GM11168 (cell line): Measurements from ENCODE around the gene C19orf67.

Experiments
- in situ Hi-C: fragments of 300-500 bp; cut with MboI; formaldehyde crosslinking; loops from one replicate; pipeline ENCODE4 v1.12.0; 2022; ENCODE audit warnings: low sequenced_read_pairs; ENCODE audit not compliant: unreplicated experiment

The C19orf67 gene

DNA sequence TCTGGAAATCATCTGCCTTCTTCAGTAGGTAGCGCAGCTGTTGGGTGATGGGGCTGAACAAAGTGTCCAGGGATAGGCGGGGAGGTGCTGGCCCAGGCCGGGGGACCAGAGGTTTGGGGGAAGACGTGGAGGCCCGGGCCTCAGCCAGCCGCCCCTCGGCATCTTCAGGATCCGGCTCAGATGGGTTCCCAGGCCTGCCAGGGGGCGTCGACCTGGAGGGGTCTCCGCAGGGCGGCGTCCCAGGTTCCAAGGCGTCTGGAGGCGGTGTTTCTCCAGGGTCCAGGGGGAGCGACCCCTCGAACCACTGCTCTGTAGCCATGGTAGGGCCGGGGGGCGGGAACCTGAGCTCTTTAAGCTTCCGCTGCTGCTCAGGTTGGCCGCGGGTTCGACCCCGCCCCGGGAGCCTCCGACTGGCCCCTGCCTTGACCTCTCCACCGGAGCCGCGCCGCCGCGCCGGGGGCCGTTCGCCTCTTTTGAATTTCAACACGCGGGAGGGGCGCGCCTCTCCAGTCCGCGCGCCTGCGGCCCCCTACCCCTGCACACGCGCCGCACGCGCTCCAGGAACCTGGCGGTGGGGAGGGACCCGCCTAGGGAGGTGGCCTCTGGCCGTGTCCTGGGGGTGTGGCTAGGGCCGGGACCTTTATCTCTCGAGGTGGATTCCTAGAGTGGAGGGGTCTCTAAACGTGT, at the start of gene C19orf67:
Gene C19orf67 (minus strand): TSS at position 475 of the 687 bp plus-strand sequence. CDS start 156 bp downstream, at position 319.
- in situ Hi-C loops: no loop called here

DNA sequence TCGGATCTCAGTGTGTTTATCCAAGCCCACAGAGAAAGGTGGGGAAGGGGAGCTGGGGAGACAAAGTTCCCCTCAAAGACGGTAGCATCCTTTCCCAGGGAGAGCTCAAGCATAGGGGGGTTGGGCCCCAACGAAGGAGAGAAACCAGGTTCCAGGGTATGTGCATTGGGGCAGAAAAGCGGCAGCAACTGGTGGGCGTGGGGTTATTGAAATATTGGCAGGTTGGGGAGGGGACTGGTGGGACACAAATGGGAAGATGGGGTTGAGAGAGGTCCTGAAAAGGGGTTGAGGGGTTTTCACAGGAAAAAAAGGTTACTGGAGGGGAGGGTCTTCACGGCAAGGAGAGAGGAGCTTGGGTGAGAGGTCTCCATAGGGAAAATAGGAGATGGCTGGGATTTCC, 49.8 kb upstream of the C19orf67 start:
- in situ Hi-C loops: no loop called here

DNA sequence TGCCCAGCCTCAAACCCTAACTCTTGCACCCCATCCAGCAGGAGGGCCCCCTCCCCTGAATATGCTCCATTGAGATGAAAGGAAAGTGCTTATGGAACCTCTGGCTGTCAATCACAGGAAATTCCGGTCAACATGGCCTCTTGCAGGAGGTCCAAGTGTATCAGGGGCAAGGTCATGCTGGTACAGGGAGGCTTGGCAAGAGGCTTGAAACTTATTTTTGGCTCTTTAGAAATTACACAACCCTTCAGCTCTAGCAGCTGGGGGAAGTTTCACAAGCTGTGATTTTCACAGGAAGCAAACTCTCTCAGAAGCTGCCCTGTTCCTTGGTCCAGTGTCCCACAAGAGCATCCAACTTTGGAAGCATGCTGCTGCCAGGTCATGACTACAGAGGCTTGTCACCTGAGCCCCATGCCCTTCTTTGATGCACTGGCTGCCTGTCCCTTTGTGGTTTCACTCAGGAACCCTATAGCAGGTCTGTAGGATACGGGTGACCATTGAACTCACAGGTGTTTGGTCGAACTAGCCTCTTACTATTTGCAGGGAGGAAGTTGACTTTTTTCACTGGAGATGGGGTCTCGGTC, 42.4 kb upstream of the C19orf67 start:
- in situ Hi-C loops: no loop called here

DNA sequence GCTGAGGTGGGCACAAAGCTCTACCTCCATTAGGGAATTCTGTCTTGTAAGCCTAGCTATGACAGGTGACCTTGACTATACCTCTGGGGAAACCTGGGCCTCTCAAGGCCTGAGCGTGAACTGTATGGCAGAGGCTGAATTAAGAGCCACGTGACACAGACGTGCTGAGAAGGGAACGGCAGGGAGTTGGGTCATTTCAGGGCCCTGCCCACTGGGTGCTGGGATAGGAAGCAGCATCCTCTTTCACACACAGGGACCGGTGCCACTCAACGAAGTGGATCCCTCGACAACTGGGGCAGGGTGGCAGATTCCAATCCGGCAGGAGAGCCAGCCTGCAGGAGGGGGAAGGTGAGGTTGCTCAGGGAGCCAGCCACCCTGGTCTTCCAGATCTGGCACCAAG, 41.6 kb upstream of the C19orf67 start:
- in situ Hi-C loops: no loop called here

DNA sequence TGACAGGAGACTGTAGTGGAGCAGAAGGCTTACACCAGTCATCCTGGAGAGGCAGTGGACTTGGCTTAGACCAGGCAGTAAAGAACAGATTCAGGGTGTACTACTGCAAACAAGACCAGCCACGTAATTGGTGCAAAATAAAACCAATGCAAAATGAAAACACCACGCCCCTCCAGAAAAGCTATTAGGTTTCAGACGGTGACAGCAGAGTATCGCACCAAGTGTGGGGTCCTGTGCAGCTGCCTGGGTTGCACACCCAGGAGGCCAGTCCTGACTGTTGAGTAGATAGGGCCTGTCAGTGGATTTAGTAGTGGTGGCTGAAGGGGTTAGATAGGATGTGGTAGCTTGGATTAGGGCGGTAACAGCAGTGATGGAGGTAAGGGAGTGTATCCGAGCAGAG, 37.3 kb upstream of the C19orf67 start:
- in situ Hi-C loops: no loop called here

DNA sequence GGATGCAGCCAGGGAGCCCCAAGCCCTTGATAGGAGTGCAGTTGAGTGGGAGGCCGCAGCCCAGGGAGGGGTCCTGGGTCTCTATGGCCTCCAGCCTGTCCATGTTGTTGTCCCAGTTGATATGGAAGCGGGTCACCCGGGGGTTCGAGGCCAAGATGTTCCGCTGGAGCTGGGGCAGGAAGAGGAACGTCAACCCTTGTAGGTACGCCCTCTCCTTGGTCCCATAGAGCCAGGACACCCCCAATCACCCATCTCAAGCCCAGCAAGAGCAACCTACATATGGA, 34.9 kb upstream of the C19orf67 start:
- in situ Hi-C loops: no loop called here

DNA sequence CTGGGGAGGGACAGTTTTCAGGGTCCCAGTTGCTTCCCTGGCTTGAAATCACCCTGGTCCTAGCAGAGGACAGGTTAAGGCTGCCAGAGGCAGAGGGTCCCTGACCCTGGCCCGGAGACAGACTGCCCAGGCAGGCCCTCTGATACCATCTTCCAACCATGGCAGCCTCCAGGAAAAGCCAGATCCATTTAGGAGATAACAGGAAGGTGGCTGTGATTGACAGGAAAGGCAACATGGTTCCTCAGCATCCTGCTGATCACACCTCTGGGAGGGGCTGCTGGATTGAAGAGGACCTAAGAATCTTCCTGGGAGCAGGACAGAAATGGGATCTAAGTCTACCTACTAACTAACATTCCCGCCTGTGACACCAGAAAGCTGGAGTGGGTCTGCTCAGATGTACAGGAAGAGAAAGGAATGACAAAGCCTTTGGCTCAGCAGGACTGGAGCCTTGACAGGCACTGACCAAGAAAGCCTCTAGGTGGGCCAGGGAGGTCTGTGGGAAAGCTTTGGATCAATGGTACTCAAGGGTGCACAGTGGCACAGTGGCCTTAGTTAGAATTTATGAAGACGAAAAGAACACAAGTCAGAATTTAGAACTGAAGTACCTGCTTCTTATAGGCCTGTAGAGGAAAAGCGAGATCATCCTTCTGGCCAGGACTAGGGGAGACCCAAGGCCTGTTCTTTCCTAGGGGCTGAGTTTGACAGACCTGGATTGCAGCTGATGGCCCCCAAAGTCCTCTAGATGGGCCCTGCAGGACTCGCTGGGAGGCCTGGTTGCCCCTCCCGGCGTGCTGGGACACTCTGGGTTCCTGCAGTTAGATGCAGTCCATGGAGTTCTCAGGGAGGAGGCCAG, 34.3 kb upstream of the C19orf67 start:
- in situ Hi-C loops: no loop called here

DNA sequence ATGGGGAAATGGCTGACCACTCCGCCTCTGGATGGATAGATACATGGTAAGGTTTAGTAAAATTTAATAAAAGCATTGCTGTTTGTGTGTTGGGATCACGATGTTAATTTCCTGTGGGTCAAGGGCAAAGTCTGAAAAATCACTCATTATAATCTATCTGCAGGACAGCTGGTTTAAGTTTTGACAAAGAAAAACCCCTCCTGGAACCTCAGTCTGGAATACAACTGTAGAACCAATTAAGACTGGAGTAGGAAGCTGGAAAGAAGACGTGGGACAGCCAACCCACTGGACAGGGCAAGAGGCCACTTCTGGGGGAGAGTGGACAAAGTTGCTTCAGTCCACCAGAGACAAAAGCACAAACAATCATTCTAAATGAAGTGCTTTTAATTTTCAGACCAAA, 33.6 kb upstream of the C19orf67 start:
- in situ Hi-C loops: no loop called here

DNA sequence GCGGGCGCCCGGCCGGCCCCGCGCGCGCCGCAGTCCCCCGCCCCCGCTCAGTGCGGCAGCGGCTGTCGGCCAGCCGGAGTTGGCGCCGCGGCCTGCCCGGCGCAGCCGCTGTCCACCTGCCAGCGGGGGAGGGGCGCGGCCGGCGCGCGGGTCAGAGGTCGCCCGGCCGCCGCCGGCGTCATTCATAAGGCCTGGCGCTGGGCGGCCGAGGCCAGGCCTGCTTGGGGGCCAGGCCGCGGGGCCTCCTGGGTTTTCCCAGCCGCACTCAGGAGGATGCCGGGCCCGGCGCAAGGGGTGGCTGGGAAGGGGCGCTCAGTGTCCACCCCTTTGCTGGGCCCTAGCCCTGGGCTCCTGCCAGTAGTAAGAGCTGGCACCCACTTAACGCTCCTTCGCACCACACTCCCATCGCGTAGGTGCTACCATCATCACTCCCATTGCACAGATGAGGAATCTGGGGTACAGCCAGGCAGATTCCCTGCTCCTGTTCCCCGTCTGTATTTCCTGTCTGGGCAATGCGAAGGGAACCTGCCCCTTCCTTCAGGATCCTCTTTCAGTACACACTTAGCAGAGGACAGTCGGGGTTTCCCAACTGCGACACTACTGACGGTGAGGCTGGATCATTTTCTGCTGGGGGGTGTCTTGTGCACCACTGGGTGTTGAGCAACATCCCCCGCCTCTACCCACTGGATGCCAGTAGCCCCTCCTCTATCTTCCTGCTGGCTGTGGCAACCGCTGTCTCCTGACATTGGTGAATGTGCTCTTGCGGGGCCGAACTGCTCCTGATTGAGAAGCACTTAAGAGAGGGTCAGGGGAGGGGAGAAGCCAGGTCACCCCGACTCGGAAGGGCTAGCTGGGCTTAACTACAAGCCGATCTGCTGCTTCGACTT, 32.8 kb upstream of the C19orf67 start:
- in situ Hi-C loops: no loop called here

DNA sequence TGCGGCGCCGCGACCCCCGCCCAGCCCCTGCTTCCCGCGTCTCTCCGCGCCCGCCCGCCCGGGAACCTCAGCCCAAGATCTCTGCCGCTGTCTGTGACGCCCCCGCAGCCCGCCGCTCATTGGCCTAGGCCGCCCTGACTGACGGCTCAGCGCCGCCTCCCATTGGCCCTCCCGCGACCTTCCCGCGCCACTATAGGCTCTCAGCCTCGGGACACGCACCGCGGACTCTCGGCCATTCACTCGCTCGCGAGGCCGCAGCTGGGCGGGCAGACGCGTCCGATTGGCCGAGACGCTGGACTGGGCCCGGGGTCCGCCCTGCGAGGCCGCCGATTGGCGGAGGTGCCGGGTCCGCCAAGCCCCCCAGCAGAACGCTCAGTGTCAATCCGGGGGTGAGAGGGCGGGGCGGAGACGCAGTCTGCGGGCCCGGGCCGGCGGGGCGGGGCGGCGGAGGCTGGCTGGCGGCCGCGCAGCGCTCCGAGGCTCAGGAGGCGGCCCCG, 32.1 kb upstream of the C19orf67 start, which contains the start of gene PRKACA:
Gene PRKACA (minus strand): TSS at position 95 of the 497 bp plus-strand sequence. CDS start 215 bp downstream, outside the sequence.
- in situ Hi-C loops: no loop called here

DNA sequence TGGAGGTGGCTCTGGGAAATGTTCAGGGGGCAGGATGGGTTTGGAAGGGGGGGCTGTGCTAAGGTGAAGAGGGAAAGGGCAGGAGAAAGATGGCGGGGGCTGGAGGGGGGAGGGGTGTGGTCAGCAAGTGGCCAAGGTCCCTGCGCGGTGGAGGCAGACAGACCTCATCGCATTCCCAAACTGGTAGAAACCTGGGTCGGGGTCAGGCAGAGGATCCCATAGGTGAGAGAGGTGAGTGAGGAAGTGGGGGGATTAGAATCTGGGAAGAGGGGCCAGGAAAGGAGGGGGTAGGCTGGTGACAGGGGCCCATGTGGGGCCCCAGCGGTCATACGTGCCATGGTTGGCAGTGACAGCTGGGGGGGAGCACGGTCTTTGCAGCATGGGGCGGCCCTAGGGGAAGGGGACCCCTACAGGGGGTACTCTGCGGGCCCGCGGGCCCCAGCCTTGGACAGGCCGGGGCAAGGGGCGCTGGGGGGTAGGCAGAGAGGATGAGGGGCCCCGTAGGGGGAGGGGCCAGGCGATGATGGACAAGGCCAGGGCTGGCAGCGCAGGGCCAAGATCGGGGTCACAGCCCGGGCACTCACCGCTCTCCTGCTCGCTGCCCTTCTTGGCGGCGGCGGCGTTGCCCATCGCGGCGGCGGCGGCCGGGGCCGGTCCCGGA, 31.5 kb upstream of the C19orf67 start:
- in situ Hi-C loops: no loop called here

DNA sequence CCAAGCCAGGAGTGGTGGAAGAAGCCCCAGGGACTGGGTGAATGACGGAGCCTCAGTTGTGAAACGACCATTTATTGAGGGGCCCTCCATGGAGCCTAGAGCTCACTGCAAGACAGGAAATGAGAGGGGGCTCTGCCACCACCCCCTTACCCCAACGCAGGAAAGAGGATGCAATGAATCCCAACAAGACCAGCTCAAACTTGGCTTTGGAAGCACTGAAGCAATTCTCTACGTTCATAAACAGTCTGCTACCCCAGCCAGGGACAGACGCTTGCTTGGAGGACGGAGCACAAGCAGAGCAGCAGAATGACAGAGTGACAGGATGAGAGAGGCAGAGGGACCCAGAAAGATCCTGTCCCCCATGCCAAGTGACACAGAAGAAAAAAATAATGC, 30.9 kb upstream of the C19orf67 start:
- in situ Hi-C loops: no loop called here

DNA sequence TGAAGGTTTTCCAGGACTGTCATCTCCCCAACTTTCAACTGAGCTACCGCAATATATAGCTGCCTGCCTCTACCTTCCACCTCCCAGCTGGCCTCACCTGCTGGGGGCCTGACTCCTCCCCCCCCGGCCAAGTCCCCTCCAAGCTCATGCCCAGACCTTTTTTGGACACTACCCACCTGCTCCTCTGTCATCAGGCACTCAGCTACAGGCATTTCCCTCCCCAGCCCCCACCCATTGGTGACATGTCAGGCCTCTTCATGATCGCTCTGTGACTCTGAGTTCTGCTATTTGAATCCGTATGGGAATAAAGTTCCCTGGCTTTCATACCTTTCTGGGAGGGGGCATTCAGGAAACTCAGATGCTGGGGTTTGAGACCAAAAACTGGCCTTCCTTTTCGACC, 30.2 kb upstream of the C19orf67 start:
- in situ Hi-C loops: no loop called here

DNA sequence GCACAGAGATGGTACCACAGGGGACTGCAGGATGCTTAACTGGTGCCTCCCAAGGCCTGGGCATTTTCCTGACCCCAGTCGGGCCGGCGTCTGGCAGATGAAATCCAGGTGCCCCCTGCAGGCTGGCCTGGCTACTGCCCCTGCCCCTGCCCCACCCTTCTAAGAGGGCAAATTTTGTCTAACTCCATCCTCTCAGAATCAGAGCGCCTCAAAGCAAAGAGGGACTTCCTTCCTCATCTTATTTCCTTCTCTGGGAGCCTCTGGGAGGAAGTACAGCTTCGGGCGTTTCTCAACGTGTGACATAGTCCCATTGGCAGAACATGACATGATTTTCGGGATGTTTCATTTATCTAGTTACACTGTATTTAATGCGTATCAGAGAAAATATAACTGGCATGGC, 29.3 kb upstream of the C19orf67 start:
- in situ Hi-C loops: no loop called here

DNA sequence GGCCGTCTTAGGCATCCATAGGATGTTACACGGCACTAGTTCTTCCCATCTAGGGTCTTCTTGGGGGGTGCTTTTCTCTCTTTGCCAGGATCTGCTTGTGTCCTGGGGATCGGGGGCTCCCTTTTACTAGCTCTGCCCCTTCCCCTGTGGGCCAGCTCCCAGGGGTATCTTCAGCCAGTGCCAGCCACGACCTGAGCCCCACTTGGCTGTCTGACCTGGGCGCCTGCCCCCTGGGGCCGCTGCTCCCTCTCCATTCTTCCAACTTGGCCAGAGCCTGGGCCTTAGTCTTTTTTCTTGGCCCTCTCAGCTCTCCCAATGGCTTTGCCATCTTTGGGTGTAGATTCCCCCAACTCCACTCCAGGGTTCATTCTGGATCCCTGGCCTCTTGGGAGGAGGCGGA, 28.9 kb upstream of the C19orf67 start:
- in situ Hi-C loops: no loop called here

DNA sequence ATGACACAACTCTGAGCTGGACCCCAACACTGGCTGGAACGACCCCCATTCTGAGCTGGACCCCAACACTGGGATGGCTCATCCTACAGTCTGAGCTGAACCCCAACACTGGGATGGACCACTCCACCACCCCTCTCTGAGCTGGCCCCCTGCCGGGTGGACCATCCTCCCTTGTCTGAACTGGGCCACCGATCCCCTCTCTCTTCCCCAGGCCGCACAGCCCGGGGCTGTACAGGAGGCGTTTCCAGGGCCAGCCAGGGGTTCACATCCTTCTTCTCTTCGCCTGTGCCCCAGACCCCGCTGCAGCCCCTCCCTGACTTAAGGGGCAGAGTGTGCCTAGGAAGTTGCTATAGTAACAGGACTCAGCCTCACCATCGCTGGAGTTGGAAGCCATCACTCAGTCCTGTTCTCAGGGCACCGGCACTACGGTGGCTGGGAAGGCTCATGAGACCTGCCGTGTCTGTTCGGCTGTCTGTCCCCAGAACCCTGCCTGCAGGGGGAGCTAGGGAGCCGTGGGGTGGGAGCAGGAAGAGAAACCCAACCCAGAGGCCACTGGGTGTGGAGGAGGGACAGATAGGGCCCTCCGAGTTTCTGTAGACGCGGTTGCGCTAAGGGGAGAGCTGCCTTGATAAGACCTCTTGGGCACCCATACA, 28.3 kb upstream of the C19orf67 start:
- in situ Hi-C loops: no loop called here

DNA sequence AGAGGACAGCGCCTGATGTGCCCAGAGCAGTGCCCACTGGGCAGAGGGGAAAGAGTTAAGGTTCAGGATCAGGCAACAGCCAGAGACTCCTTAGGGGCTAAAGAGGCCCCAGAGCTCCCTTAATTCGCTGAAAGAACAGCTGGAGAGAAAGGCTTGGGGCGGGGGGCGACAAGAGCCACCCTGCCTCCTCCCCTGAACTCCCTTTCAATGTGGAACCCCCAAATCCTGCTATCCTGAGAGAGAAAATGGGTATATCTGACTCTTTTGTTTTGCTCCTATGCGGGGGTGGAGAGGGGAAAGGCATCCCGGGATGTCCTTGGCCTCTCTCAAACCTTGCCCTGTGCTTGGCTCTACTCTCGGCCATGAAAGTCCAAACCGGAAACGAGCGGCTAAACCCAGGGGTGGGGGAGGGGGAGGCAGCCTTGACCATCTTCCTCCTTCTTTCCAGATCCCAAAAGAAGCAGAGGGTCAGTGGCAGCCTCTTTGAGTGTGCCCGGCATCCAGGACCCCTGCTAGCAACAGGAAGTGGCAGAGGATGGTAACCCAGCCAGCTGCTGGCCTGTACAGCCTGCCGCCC, 27.3 kb upstream of the C19orf67 start:
- in situ Hi-C loops: no loop called here

DNA sequence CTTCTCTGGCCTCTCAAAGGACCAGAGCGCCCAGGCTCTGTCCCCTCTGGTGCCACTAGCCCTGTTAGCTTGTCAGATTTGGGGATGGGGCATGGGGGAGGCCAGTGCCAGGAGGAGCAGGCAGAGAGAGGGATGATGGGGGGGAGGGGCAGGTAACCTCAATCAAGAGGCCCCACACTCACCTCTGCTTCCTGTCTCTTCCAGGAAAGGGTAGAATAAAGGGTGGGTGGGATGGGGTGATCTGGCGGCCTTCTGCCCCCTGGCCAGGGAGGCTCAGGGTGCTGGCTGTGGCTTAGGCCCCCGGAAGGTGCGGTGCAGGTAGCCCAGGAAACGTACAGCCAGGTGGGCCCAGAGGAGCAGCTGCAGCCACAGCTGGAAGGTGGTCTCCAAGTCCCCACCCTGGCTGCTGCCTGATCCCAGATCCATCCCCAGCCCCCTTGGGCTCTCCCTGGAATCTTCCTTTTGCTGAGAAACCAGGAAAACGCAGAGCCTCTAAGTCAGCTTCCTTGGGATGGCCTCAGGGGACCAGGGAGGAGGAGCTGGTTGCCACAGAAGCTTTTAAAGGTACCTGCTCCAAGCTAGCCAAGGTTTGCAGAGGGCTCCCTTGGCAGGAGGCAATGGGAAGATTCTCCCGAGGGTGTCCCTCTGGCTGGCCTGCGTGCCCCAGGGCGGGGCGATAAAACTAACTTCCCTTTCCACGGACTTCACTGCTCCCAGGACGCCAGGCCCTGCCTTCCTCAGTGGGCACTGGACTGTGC, 26.6 kb upstream of the C19orf67 start:
- in situ Hi-C loops: no loop called here
